ENCODE measurements around the gene COX14.
"Not testable (repeated sequence)": the region's sequence is repeated elsewhere in the genome, so short reads cannot be mapped to it uniquely, and the experiment has no call there.

Gene COX14

DNA sequence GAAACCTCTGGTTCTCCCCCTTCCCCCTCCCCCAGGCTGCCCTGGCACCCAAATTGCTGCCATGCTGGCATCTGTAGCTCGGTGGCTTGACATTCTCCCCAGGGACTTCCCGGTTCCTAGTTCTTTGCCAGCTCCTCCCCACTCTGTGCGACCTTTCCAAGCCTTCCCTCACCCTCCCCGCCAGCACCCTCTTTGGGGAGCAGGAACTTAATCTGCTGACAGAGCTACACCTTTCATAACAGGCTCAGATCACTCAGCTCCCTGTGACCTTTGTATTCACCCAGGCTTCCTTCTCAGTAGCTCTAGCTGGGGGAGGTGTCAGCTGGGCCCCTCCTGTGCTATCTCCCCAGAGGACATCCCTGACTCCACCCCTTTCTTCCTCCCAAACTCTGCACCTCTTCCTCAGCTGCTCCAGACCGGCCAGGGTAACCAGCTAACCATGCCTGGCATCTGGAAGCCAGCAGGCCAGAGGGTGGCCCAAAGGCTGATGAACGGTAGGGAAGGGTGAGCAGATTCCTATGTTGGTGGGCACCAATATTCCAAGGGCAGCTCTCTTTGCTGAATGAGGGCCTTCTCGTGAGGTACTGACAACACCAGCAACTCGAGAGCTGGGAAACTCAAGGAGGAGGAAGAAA, 1.8 kb upstream of the COX14 start:
- DNase-seq, result no peak

DNA sequence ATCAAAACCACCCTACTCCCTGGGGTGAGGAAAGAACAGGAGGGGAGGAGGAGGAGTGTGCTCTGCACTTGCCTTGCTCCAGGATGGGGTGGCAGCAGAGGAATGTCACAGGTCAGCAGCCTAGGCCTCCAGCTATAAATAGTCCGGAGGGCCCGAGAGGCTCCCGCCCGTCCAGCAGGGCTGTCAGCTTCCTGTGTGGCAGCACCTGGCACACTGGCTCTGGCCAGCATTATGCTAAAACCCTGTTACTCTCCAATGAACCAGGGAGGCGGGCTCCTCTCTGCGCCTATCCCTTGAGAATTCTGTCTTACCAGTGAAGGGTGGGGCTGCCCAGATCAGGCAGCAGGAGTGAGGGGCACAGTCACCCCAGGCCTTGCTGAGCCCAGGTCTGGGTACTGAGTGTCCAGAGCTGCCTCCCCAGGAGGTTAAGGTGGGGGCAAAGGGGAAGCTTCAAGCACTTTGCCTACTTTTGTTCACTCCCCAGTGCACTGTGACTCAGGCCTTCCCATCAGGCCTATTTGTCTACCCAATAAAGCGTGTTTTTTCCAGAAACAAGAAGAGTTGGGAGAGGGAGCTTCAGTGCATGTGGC, 1.2 kb upstream of the COX14 start:
- no peak for DNase-seq

GRCh38 chr12:50111395-50111692, 692 bp upstream of the COX14 start:
- no peak for DNase-seq

DNA sequence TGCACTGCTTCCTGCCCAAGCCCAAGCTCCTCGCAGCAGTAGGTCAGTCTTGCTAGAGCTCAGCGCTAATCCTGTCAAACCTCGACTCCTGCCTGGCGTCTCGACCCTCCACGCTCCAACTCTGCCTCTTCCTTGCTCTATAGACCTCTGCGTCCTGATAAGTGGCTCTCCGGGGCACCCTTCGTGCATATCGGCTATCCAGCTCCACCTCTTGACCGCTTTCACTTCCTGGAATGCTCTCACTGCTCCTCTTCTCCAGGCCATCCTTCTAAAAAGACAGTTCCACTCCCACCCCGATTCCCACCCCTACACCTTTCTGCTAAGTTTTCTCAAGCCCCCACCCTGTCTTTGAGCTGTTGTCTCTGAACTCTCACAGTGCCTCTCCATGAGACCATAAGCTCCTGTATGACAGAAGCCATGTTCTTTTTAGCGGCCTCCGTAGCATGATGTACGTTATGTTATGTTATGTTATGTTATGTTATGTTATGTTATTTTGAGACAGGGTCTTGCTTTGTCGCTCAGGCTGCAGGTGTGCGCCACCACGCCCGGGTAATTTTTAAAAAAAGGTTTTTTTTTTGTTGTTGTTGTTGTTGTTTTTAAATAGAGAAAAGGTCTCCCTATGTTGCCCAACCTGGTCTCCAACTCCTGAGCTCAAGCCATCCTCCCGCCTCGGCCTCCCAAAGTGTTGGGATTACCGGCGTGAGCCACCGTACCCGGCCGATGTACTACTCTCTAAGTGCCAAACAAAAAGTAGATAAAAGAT, 601 bp downstream of the COX14 start:
- DNase-seq, result peak; percentile 24

DNA sequence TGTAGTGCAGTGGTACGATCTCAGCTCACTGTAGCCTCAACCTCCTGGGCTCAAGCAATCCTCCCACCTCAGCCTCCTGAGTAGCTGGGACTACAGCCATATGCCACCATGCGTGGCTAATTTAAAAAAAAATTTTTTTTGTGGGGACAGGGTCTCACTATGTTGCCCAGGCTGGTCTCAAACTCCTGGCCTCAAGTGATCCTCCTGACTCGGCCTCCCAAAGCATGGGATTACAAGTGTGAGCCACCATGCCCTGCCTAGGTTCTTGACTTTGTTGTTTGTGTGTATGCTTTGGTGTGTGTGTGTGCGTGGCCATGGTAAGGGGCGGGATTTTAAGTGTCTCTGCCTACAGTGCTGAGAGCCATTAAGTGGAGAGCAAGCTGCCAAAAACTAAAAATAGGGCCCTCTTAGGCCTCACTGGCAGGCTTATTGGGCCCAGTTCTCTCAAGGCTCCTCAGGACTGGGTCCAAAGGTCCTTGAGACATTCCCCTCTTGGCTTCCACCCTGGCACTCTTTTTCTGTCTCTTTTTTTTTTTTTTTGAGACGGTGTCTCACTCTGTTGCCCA, 5.1 kb downstream of the COX14 start:
- DNase-seq, result no peak

DNA sequence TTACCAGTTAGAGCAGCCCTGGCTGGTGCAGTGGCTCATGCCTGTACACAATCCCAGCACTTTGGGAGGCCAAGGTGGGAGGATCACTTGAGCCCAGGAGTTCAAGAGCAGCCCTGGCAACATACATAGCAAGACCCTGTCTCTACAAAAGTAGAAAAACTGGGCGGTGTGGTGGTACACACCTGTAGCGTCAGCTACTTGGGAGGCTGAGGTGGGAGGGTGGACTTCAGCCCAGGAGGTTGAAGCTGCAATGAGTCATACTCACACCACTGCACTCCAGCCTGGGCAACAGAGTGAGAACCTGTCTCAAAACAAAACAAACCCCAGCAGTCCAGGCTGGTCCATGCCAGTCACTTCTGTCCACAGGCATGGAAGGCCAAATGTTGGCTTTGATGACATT, 7.4 kb downstream of the COX14 start:
- DNase-seq, result no peak

- no peak for DNase-seq
Observed at GRCh38 chr12:50120521-50120920, 8.5 kb downstream of the COX14 start.

GRCh38 chr12:50120953-50121352, 8.9 kb downstream of the COX14 start:
- no peak for DNase-seq

DNA sequence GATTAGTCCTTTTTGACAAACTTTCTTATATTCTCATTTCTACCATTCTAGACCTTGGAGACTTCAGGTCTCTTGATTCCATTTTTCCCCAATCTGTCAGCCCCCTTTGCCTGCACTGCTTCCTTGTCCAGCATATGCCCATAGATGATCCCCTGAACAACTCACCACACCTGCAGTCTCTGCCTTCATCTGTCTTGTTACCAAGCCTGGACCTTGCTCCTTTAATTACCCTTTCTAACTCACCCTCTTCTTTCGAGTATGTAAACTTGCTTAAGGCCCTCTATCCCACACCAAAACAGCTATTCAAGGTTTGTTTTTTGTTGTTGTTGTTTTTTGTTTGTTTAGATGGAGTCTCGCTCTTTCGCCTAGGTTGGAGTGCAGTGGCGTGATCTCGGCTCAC, 9.6 kb downstream of the COX14 start:
- no peak for DNase-seq

DNA sequence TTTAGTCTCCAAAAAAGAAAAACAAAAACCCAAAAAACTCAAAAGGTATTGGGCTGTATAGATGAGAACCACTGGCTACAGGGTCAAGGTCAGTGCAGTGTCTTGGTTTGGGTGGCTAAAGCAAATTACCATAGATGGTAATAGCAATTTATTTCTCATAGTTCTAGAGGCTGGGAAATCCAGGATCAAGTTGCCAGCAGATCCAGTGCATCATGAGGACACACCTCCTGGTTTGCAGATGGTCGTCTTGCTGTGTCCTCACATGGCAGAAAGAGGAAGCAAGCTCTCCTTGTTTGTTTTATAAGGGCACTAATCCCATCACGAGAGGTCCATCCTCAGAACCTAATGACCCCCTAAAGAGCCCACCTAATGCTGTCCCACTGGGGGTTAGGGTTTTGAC, 11.2 kb downstream of the COX14 start:
- DNase-seq, result no peak

DNA sequence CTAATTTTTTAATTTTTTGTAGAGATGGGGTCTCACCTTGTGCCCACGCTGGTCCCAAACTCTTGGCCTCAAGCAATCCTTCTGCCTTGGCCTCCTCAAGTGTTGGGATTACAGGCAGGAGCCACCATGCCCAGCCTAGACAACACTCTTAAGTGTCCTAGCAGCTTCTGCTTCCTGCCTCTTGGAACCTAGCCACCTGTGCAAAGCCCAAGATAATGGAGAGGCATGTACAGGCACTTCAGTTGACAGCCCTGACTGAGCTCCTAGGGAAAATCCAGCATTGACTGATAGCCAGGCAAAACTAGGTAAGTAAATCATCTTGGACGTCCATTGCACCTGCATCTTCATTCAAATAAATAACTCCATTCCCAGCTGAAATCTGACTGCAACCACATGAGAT, 15.5 kb downstream of the COX14 start:
- DNase-seq, result no peak

DNA sequence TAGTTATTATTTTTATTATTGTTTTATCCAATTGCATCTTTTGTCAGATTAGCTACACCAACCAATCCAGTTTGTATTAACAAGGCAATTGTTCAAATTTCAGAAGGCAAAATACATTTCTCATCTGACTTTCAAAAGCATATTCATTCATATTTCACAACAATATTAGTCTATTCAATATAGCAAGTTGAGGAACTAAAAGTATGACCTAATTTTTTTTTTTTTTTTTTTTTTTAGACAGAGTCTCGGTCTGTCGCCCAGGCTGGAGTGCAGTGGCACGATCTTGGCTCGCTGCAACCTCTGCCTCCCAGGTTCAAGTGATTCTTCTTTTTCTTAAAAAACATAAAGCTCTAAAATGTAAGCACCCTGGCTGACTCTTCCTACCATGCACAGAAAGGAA, 17.3 kb downstream of the COX14 start:
- DNase-seq, result no peak

DNA sequence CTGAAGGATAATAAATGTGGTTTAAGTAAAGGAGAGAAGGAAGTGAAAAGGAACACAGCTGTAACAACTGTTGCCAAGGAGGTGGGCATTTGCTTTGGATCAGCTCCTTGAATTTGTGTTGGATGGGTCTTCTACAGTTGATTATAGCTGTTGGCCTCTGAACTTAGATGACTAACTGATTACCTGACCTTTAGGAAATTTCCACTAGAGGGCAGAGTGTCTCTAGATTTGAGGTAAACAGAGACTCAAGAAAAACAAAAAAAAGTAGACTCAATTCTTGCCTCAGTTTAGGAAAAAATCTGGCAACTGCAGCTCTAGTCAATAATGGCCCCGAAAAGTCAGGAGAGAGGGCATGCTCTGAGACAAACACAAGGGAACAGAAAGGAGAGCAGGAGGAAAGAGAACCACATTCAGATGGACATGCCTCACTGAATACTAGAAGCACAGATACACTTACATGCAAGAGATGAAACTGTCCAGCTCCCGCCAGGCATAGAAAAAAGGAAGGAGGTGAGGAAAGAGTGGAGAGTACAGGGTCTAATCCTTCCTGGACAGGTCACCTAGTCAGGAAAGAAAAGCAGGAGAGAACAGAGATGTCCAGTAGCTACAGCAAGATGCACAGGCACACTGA, 20.6 kb downstream of the COX14 start:
- no peak for DNase-seq

DNA sequence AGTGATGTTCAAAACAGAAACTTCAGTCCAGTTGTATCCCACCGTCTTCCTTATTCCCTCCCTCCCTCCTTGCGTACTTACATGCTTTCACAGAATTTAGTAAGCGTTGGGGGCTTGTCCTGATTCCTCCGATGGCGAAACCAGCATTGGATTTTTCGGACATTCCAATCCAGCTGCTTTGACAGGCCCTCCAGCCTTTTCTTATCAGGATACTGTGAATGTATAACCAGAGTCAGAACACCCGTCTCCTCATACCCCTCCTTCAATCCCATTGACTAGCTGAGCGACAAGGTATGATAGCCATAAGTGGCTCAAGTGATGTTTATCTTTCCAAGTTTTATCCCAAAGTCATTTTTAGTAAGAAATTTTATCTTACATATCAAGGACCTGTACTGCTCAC, 31.0 kb downstream of the COX14 start:
- DNase-seq, result no peak

GRCh38 chr12:50145439-50145838, 33.4 kb downstream of the COX14 start:
- no peak for DNase-seq

DNA sequence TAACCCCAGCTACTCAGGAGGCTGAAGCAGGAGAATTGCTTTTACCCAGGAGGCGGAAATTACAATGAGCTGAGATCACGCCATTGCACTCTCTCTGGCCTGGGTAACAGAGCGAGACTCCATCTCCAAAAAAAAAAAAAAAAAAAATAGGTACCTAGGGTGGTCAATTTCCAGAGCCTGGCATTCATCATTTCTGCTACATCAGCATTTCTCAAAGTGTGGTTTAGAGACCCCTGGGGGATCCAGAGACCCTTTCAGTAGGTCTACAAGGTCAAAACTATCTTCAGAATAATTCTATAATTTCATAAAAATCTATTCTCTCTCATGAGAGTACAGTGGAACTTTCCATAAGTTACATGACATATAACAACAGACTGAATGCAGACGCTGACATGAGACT, 35.2 kb downstream of the COX14 start:
- DNase-seq, result no peak

DNA sequence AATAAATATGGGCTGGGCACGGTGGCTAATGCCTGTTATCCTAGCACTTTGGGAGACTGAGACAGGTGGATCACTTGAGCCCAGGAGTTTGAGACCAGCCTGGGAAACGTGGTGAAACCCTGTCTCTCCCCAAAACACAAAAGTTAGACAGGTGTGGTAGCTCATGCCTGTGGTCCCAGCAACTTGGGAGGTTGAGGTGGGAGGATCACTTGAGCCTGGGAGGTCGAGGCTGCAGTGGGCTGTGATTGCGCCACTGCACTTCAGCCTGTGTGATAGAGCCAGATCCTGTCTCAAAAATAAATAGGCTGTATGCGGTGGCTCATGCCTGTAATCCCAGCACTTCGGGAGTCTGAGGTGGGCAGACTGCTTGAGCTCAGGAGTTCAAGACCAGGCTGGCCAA, 36.0 kb downstream of the COX14 start:
- not testable (repeated sequence) for DNase-seq

DNA sequence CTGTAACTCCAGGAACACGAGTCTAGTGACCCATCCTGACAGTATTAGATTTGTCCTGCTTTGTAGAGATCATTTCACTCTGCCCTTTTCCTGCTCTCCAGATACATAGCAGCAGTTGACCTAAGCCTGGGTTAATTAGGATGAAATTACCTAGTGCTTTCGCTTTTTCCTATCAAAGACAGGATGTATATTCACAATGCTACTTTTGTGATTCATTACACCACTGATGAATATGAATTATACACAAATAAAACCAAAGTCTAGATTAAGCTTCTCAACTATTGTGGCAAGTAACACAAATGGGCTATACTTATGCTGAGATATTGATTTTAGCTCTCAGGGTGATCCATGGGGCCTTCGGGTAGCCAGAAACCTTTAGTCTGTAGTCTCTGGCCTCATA, 37.3 kb downstream of the COX14 start:
- DNase-seq, result no peak

DNA sequence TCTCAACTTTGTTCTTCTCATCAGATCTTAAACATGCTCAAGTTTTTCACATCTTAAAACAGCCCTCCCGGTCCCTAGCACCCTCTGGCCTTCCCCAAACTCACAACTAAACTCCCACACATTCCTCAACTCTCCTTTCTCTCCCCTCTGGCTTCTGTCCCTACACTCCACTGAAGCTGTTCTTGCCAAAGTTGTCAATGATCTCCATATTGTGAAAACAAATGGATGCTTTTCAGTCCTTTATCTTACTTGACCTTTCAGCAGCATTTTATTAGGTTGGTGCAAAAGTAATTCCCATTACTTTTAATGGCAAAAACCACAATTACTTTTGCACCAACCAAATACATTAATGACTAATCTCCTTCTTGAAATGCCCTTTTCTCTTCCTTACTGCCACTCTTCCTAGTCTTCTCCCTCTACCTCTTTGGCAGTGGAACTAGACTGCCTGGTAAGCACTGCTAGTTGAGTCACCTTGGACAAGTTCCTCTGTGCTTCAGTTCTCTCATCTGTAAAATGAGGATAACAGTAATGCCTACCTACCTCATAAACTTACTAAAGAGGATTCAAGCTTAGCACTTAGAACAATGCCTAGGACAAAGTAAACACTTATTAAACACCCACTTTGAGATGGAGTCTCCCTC, 39.1 kb downstream of the COX14 start:
- no peak for DNase-seq

GRCh38 chr12:50154947-50155346, 42.9 kb downstream of the COX14 start:
- DNase-seq, result not testable (repeated sequence)

DNA sequence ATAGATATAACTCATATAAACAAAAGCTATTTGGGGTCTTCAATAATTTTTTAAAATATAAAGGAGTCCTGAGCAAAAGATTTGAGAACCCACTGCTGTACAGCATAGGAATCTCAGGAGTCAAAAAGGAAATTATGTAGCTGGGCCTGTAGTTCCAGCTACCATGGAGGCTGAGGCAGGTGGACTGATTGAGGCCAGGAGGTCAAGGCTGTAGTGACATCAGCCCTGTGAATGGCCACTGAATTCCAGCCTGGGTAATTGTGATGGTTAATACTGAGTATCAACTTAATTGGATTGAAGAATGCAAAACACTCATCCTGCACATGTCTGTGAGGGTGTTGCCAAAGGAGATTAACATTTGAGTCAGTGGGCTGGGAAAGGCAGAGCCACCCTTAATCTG, 44.6 kb downstream of the COX14 start:
- no peak for DNase-seq

DNA sequence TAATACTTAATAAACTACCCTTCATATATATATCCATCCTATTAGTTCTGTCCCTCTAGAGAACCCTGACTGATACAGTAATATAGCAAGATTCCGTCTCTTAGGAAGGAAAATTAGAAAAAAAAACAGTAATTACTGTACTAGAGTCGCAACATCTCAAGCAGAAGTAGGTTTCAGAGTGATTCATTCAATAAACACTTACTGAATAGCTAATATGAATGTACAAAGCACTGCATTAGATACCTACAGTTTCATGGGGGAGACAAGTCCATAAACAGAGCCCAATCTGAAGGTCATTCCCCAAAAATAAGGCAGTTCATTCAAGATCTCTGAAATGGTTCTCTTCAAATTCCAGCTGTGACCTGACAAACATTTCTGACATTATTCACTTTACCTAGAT, 45.2 kb downstream of the COX14 start:
- no peak for DNase-seq

GRCh38 chr12:50160643-50161042, 48.6 kb downstream of the COX14 start:
- no peak for DNase-seq

Measured in activated T-cell treated with anti-CD3 and anti-CD28 coated beads for 4 hours (primary cell).